Heart right ventricle (tissue), 16 donors: ENCODE results near the gene PPP2R3B. TPM values are rescaled to one million over a fixed set of nuclear protein-coding genes. Genes with fewer than 3 reads are reported as not detected.

Source experiments
- ATAC-seq, 8 donors: fragments of 200-7000 bp; cut with Tn5 transposase; one replicate each; pipeline ENCODE4 v1.9.1; 2020; ENCODE audit warnings: mild to moderate bottlenecking in 8 of 8, moderate library complexity in 8 of 8, moderate number of reproducible peaks in 1 of 8
- DNase-seq, 2 donors: peaks; one replicate each; pipeline ENCODE4 v3.0.0-alpha.2; 2020
- H3K27ac ChIP-seq, 10 donors: fragments of 200-600 bp; sonication (generic) in 2 of 10; one replicate each; pipeline versions ENCODE4 v1.5.0 to v1.8.0; 2020 to 2022; ENCODE audit warnings: mild to moderate bottlenecking in 3 of 10
- H3K27me3 ChIP-seq, 7 donors: fragments of 200-600 bp; one replicate each; pipeline ENCODE4 v1.8.0; 2021 to 2022; ENCODE audit warnings: mild to moderate bottlenecking in 2 of 7
- H3K36me3 ChIP-seq, 9 donors: fragments of 200-600 bp; sonication (generic) in 1 of 9; one replicate each; pipeline versions ENCODE4 v1.5.0 to v1.8.0; 2020 to 2022; ENCODE audit warnings: mild to moderate bottlenecking in 2 of 9
- H3K4me1 ChIP-seq, 9 donors: fragments of 200-600 bp; sonication (generic) in 1 of 9; one replicate each; pipeline versions ENCODE4 v1.5.0 to v1.8.0; 2020 to 2022; ENCODE audit warnings: mild to moderate bottlenecking in 4 of 9
- H3K4me3 ChIP-seq, 10 donors: fragments of 200-600 bp; sonication (generic) in 2 of 10; one replicate each; pipeline versions ENCODE4 v1.5.0 to v1.8.0; 2020 to 2022; ENCODE audit warnings: mild to moderate bottlenecking in 7 of 10, moderate library complexity in 2 of 10
- H3K9me3 ChIP-seq, 11 donors: fragments of 200-600 bp in 10 of 11; sonication (generic) in 2 of 11; one replicate each; pipeline versions ENCODE4 v1.5.0 to v1.8.0; 2013 to 2022; ENCODE audit warnings: mild to moderate bottlenecking in 2 of 11, control low read depth in 1 of 11, moderate library complexity in 1 of 11
- CTCF ChIP-seq, 9 donors: fragments of 200-600 bp; sonication (generic) in 2 of 9; IDR thresholded peaks; one replicate each; pipeline versions ENCODE4 v1.5.0 to v1.8.0; 2021 to 2022; ENCODE audit warnings: antibody characterized with exemption in 9 of 9, mild to moderate bottlenecking in 5 of 9, moderate library complexity in 1 of 9
- WGBS, 2 donors: extraction: QIAGEN DNeasy Blood & Tissue Kit; methylation state at CpG; one replicate each; pipeline ENCODE4 v1.1.7; 2013; ENCODE audit warnings: inconsistent platforms in 1 of 2; 5-methylcytosine and 5-hydroxymethylcytosine counted together
- intact Hi-C, 10 donors: fragments of 100-400 bp; cut with DNase I; formaldehyde crosslinking; loops; one replicate each; pipeline versions ENCODE4 v1.11.1 to v1.14.2; 2022
- polyA plus RNA-seq, 2 donors: library from polyadenylated mRNA; stranded (reverse); fragments of 200-250 nt; gene quantifications; one replicate each; pipeline ENCODE4 v1.2.3, GENCODE V29; 2013
- total RNA-seq, 10 donors: library from RNA; stranded (reverse); fragmentation: NEBNext Ultra II Directional in 3 of 10; extraction: Animal tissue kit (Norgen Biotek cat#: 25700) in 3 of 10; gene quantifications; one replicate each; pipeline versions ENCODE4 v1.2.1 to v1.2.4, GENCODE V29; 2021 to 2023
- donor health status: Arrhythmogenic right ventricular cardiomyopathy.
- donor health status: ischemic (EF 13 %, LVEDD 7.1; RV severe dilation, severe dysfunction).
- donor health status: healthy with polysubstance abuse.
- donor health status: DM: no; HTN: yes; CAD: no.
- donor health status: DM: no; HTN: no; CAD: no.
- donor health status: ischemic (EF 25% LVEDD 6.9; RV normal size, moderate dysfunction).
- donor health status: ischemic (EF 25% LVEDD 5.7; RV mildly dilated, moderate dysfunction).
- donor health status: healthy.
- donor health status: DM: yes; HTN: yes; CAD: no.
- donor health status: Ischemic cardiomyopathy.
- donor health status: ischemic (EF 35%, LVEDD 5.7; RV mildly dilated, moderate dysfunction).
- donor health status: nonischemic (EF 11% LVEDD 7.7; RV severe dilation, severe dysfunction).
- donor health status: DM: yes; HTN: yes; CAD: no.
- donor health status: PGD.
- donor health status: ischemic (EF 29% LVEDD 5.4; RV normal size, mild dysfunction).
- donor health status: nonischemic (EF 23%, LVEDD 6.1; RV moderate dilation, normal function).

PPP2R3B gene
- total and polyA plus RNA-seq, 12 donors, result 73.9 to 362 (median 128) TPM

DNA sequence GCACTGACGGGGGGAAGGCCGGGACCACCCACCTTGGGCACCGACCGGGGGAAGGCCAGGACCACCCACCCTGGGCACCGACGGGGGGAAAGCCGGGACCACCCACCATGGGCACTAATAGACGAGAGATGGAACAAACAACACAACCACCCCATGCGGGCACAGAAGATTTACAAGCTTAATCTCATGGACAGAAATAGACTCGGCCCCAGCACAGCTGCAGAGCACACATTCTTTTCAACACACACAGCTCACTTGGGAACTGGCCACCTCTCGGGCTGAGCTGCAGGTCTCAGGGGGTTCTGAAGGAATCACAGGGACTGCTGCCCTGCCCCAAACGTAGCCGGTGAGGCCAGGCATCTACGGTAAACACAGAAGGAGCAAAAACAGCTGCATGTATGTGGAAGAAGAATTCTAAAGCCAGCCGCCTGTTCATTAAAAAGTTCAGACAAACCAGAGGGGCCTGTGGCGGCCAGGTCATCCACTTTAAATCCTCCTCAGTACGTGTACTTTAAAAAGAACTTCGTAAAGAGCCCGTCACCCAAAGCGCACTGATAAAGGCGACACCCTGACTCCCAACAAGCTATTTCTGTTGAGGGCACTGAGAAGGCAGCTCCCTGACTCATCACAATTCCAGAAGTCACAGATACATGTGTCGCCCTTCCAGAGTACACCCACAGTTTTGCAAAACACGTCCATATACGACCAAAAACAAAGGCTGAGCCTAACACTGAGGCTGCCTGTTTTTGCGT lies 17.7 kb downstream of the PPP2R3B start:
- Histone ChIP-seq H3K27ac (peak overlapping the region; percentile 76 to 96 (median 92)), H3K9me3 (no peaks in the 10 kb centered on the region), H3K27me3 (peaks cover 0 to 26% (median 11%) of the 10 kb centered on the region in 7 donors), H3K4me1 (peaks cover 0 to 42% (median 18%) of the 10 kb centered on the region in 9 donors), H3K4me3 (peak overlapping the region in 6 of 10 donors; percentile 2 to 23 (median 22)), H3K36me3 (peaks cover 0 to 1% (median 0%) of the 10 kb centered on the region in 9 donors)
- peak; percentile 40 to 80 (median 75) for ATAC-seq
- TF ChIP-seq CTCF (IDR thresholded peaks at IDR 0.05), result no peak
- intact Hi-C loops, result no loop called here
- WGBS, 2 donors, result 45 to 54% methylated on average over 24 to 25 of the region's 25 CpGs
- DNase-seq, result peak in 1 of 2 donors; percentile 55

GRCh38 chrX:367866-368265 lies 18.8 kb downstream of the PPP2R3B start:
- 62 to 80% methylated on average over 16 to 17 of the region's 17 CpGs for WGBS, 2 donors
- H3K27ac ChIP-seq, result peak overlapping the region; percentile 50 to 93 (median 88)
- intact Hi-C loops, result no loop called here
- no peaks in the 10 kb centered on the region for H3K9me3 ChIP-seq
- no peak overlapping the region for H3K4me3 ChIP-seq
- H3K36me3 ChIP-seq, result peaks cover 0 to 5% (median 0%) of the 10 kb centered on the region in 9 donors
- TF ChIP-seq CTCF (IDR thresholded peaks at IDR 0.05), result no peak
- DNase-seq (peak in 1 of 2 donors; percentile 16), ATAC-seq (peak in 1 of 8 donors; percentile 25)
- H3K4me1 ChIP-seq, result peaks cover 0 to 35% (median 17%) of the 10 kb centered on the region in 9 donors
- peaks cover 0 to 16% (median 8%) of the 10 kb centered on the region in 7 donors for H3K27me3 ChIP-seq

GRCh38 chrX:367349-367748 lies 19.4 kb downstream of the PPP2R3B start:
- no peak for ATAC-seq

More at GRCh38 chrX:367349-367748, 19.4 kb downstream of the PPP2R3B start:
- 78 to 83% methylated on average over 16 of the region's 16 CpGs for WGBS, 2 donors
- TF ChIP-seq CTCF (IDR thresholded peaks at IDR 0.05), result no peak
- Histone ChIP-seq H3K36me3 (peaks cover 0 to 5% (median 0%) of the 10 kb centered on the region in 9 donors), H3K4me1 (peaks cover 0 to 31% (median 17%) of the 10 kb centered on the region in 9 donors), H3K27ac (peak overlapping the region; percentile 50 to 93 (median 88)), H3K27me3 (peaks cover 0 to 11% (median 3%) of the 10 kb centered on the region in 7 donors), H3K4me3 (no peak overlapping the region), H3K9me3 (no peaks in the 10 kb centered on the region)
- no peak for DNase-seq
- intact Hi-C loops, result no loop called here
